HEK293 (cell line): ENCODE data around the gene TES.

Source experiments
- CTCF ChIA-PET: fragments of 350-600 bp; formaldehyde crosslinking; extraction: SDS; loops from one replicate; lab custom pipeline; 2021; ENCODE audit warnings: antibody characterized with exemption; lab: Yijun Ruan, JAX
- POLR2A ChIA-PET: fragments of 300-600 bp; formaldehyde crosslinking; extraction: SDS; loops from one replicate; lab custom pipeline; 2020; ENCODE audit warnings: antibody characterized with exemption, inconsistent platforms; lab: Yijun Ruan, JAX
- H3K27ac ChIP-seq: fragments of 200-500 bp; sonication (Bioruptor generic); 2 replicates; pipeline ENCODE4 v1.5.1; 2014; ENCODE audit warnings: low read depth, low read length, control low read depth, inconsistent platforms; ENCODE audit errors: extremely low read depth
- H3K36me3 ChIP-seq, 2 experiments: fragments of 200-500 bp in 1 of 2; sonication (Bioruptor generic) in 1 of 2; 1 replicate in 1 of 2; 2 replicates in 1 of 2; pipeline ENCODE4 v1.5.1; 2014 to 2017; ENCODE audit warnings: inconsistent platforms in 2 of 2, low read length in 2 of 2; ENCODE audit not compliant: control insufficient read depth in 2 of 2, insufficient read depth in 1 of 2
- H3K4me1 ChIP-seq: fragments of 200-500 bp; sonication (Bioruptor generic); 2 replicates; pipeline ENCODE4 v1.5.1; 2014; ENCODE audit warnings: mild to moderate bottlenecking, low read length, inconsistent platforms; ENCODE audit not compliant: control insufficient read depth, insufficient read depth
- H3K4me3 ChIP-seq: 2 replicates; pipeline ENCODE4 v1.5.1; 2011; ENCODE audit warnings: low read depth, mild to moderate bottlenecking, control low read depth, low read length, moderate library complexity
- H3K9me3 ChIP-seq: fragments of 200-500 bp; sonication (Bioruptor generic); 2 replicates; pipeline ENCODE4 v1.5.1; 2014; ENCODE audit warnings: low read depth, low read length, inconsistent platforms; ENCODE audit not compliant: control insufficient read depth, insufficient read depth
- HOXC10 ChIP-seq: sonication (generic); formaldehyde crosslinking; IDR thresholded peaks from 2 replicates; pipeline ENCODE4 v1.8.1; 2023; ENCODE audit warnings: mild to moderate bottlenecking, missing genetic modification reagents
- INSM2 ChIP-seq: fragments of 450-650 bp; formaldehyde crosslinking; IDR thresholded peaks from 2 replicates; pipeline ENCODE4 v1.5.1; 2016; ENCODE audit warnings: missing biosample characterization, missing genetic modification characterization
- KLF10 ChIP-seq: fragments of 450-650 bp; IDR thresholded peaks from 2 replicates; pipeline ENCODE4 v1.5.1; 2018; ENCODE audit warnings: missing biosample characterization, mild to moderate bottlenecking, missing genetic modification characterization
- OSR2 ChIP-seq: fragments of 450-650 bp; formaldehyde crosslinking; IDR thresholded peaks from 2 replicates; pipeline ENCODE4 v1.5.1; 2016; ENCODE audit warnings: missing biosample characterization, missing genetic modification characterization
- SP3 ChIP-seq: fragments of 450-650 bp; formaldehyde crosslinking; IDR thresholded peaks from 2 replicates; pipeline ENCODE4 v1.5.1; 2016; ENCODE audit warnings: missing biosample characterization, missing genetic modification characterization
- SP7 ChIP-seq: fragments of 450-650 bp; formaldehyde crosslinking; IDR thresholded peaks from 2 replicates; pipeline ENCODE4 v1.5.1; 2016; ENCODE audit warnings: missing biosample characterization, missing genetic modification characterization
- WT1 ChIP-seq: fragments of 450-650 bp; formaldehyde crosslinking; IDR thresholded peaks from 2 replicates; pipeline ENCODE4 v1.5.1; 2016; ENCODE audit warnings: missing biosample characterization, missing genetic modification characterization
- YY1 ChIP-seq: fragments of 450-650 bp; formaldehyde crosslinking; IDR thresholded peaks from 2 replicates; pipeline ENCODE4 v1.5.1; 2018; ENCODE audit warnings: missing biosample characterization, missing genetic modification characterization
- ZBTB26 ChIP-seq: fragments of 450-650 bp; formaldehyde crosslinking; optimal IDR thresholded peaks from 2 replicates; pipeline ENCODE3; 2016; ENCODE audit warnings: missing biosample characterization, mild to moderate bottlenecking, missing genetic modification characterization
- ZEB2 ChIP-seq: fragments of 450-650 bp; formaldehyde crosslinking; IDR thresholded peaks from 2 replicates; pipeline ENCODE4 v1.5.1; 2016; ENCODE audit warnings: missing biosample characterization, missing genetic modification characterization
- ZFP41 ChIP-seq: fragments of 450-650 bp; formaldehyde crosslinking; IDR thresholded peaks from 2 replicates; pipeline ENCODE4 v1.5.1; 2016; ENCODE audit warnings: missing biosample characterization, missing genetic modification characterization, borderline replicate concordance
- ZFP69B ChIP-seq: fragments of 450-650 bp; formaldehyde crosslinking; IDR thresholded peaks from 2 replicates; pipeline ENCODE4 v1.5.1; 2016; ENCODE audit warnings: missing biosample characterization, missing genetic modification characterization
- ZNF2 ChIP-seq: fragments of 450-650 bp; formaldehyde crosslinking; IDR thresholded peaks from 2 replicates; pipeline ENCODE4 v1.5.1; 2016; ENCODE audit warnings: missing biosample characterization, missing genetic modification characterization
- ZNF24 ChIP-seq: fragments of 450-650 bp; formaldehyde crosslinking; IDR thresholded peaks from 2 replicates; pipeline ENCODE4 v1.5.1; 2016; ENCODE audit warnings: missing biosample characterization, missing genetic modification characterization
- ZNF274 ChIP-seq, 2 experiments: fragments of 200-500 bp in 1 of 2; fragments of 450-650 bp in 1 of 2; sonication (Bioruptor generic) in 1 of 2; formaldehyde crosslinking in 1 of 2; IDR thresholded peaks; 2 replicates each; pipeline versions ENCODE4 v1.5.1 to v1.6.1; 2014 to 2016; ENCODE audit warnings: borderline replicate concordance in 1 of 2, inconsistent platforms in 1 of 2, low read length in 1 of 2, missing biosample characterization in 1 of 2, missing genetic modification characterization in 1 of 2
- ZNF335 ChIP-seq: fragments of 450-650 bp; formaldehyde crosslinking; conservative IDR thresholded peaks from 2 replicates; pipeline ENCODE4 v1.5.1; 2016; ENCODE audit warnings: missing biosample characterization, missing genetic modification characterization
- ZNF366 ChIP-seq: fragments of 450-650 bp; formaldehyde crosslinking; conservative IDR thresholded peaks from 2 replicates; pipeline ENCODE4 v1.5.1; 2016; ENCODE audit warnings: missing biosample characterization, missing genetic modification characterization
- ZNF404 ChIP-seq: fragments of 450-650 bp; formaldehyde crosslinking; IDR thresholded peaks from 2 replicates; pipeline ENCODE4 v1.5.1; 2017; ENCODE audit warnings: missing biosample characterization, missing genetic modification characterization
- ZNF514 ChIP-seq: fragments of 450-650 bp; formaldehyde crosslinking; IDR thresholded peaks from 2 replicates; pipeline ENCODE4 v1.5.1; 2016; ENCODE audit warnings: missing biosample characterization, missing genetic modification characterization
- ZNF530 ChIP-seq: fragments of 450-650 bp; formaldehyde crosslinking; IDR thresholded peaks from 2 replicates; pipeline ENCODE4 v1.5.1; 2016; ENCODE audit warnings: low read depth, missing biosample characterization, missing genetic modification characterization
- ZNF549 ChIP-seq: fragments of 450-650 bp; IDR thresholded peaks from 2 replicates; pipeline ENCODE4 v1.5.1; 2018; ENCODE audit warnings: missing biosample characterization, missing genetic modification characterization, mild to moderate bottlenecking, inconsistent platforms, moderate library complexity
- ZNF585B ChIP-seq: fragments of 450-650 bp; formaldehyde crosslinking; IDR thresholded peaks from 2 replicates; pipeline ENCODE4 v1.5.1; 2016; ENCODE audit warnings: missing biosample characterization, missing genetic modification characterization
- ZNF621 ChIP-seq: fragments of 450-650 bp; formaldehyde crosslinking; IDR thresholded peaks from 2 replicates; pipeline ENCODE4 v1.5.1; 2017; ENCODE audit warnings: missing biosample characterization, missing genetic modification characterization
- ZNF639 ChIP-seq: fragments of 450-650 bp; formaldehyde crosslinking; IDR thresholded peaks from 2 replicates; pipeline ENCODE4 v1.5.1; 2016; ENCODE audit warnings: missing biosample characterization, missing genetic modification characterization
- ZSCAN16 ChIP-seq: fragments of 450-650 bp; formaldehyde crosslinking; IDR thresholded peaks from 2 replicates; pipeline ENCODE4 v1.5.1; 2016; ENCODE audit warnings: missing biosample characterization, missing genetic modification characterization
- ZSCAN4 ChIP-seq: fragments of 450-650 bp; formaldehyde crosslinking; IDR thresholded peaks from 2 replicates; pipeline ENCODE4 v1.5.1; 2017; ENCODE audit warnings: missing biosample characterization, missing genetic modification characterization

Gene TES

GRCh38 chr7:116197360-116197759 lies 13.0 kb upstream of the TES start:
- H3K36me3 ChIP-seq: no peaks in the 10 kb centered on the region
- POLR2A ChIA-PET: no interaction called here
- H3K4me1 ChIP-seq: peaks cover 11% of the 10 kb centered on the region
- H3K27ac ChIP-seq: no peak overlapping the region
- H3K9me3 ChIP-seq: no peaks in the 10 kb centered on the region
- CTCF ChIA-PET: interaction anchor here (1.1 kb wide), 1 partner anchor 39 kb away, joined by 5 read pairs; no protein-coding TSS in a partner anchor
- TF ChIP-seq ZNF335 (tag by site-specific recombination): 0 out of 2 replicates have a peak, but pooled peaks have one; percentile 23
- no peak for TF ChIP-seq ZBTB26 (tag by site-specific recombination)
- no peak for TF ChIP-seq ZNF621 (tag by site-specific recombination)
- TF ChIP-seq ZFP69B (tag by site-specific recombination): no peak
- no peak for TF ChIP-seq ZNF514 (tag by site-specific recombination)
- TF ChIP-seq ZSCAN16: no peak
- no peak overlapping the region for H3K4me3 ChIP-seq

- Histone ChIP-seq H3K36me3 (no peaks in the 10 kb centered on the region), H3K4me1 (peaks cover 11% of the 10 kb centered on the region), H3K4me3 (no peak overlapping the region), H3K9me3 (no peaks in the 10 kb centered on the region), H3K27ac (no peak overlapping the region)
- CTCF ChIA-PET: interaction anchor here (0.7 to 2.0 kb wide), 6 partner anchors 12 to 510 kb away, joined by 3 to 8 read pairs (median 4); partner anchors contain the start of gene TES
- POLR2A ChIA-PET: interaction anchor here (4.8 kb wide), 1 partner anchor 12 kb away, joined by 43 read pairs; the partner anchor contains the start of gene TES
- no peak for TF ChIP-seq ZNF549
- TF ChIP-seq ZEB2 (tag by site-specific recombination): no peak
- no peak for TF ChIP-seq ZNF639
- no peak for TF ChIP-seq ZSCAN4
Observed at GRCh38 chr7:116198748-116199410, 11.5 kb upstream of the TES start.

GRCh38 chr7:116200963-116201362 lies 9.4 kb upstream of the TES start:
- no peak overlapping the region for H3K4me3 ChIP-seq
- peaks cover 11% of the 10 kb centered on the region for H3K4me1 ChIP-seq
- H3K27ac ChIP-seq: 0 out of 2 replicates have a peak overlapping the region, but pooled peaks have one; percentile 13
- no peaks in the 10 kb centered on the region for H3K9me3 ChIP-seq
- POLR2A ChIA-PET: interaction anchor here (1.0 to 4.8 kb wide), 4 partner anchors 10 to 18 kb away, joined by 3 to 43 read pairs (median 3); partner anchors contain the start of gene TES
- no peaks in the 10 kb centered on the region for H3K36me3 ChIP-seq
- CTCF ChIA-PET: interaction anchor here (0.7 to 1.8 kb wide), 4 partner anchors 8 to 35 kb away, joined by 3 to 7 read pairs (median 4); no protein-coding TSS in a partner anchor
- TF ChIP-seq HOXC10 (CRISPR knock-in tag): no peak
- 0 out of 2 replicates have a peak, but pooled peaks have one; percentile 68 for TF ChIP-seq WT1
- no peak for TF ChIP-seq ZNF530
- TF ChIP-seq SP3 (tag by site-specific recombination): no peak
- TF ChIP-seq ZNF2: peak; percentile 31; the same call in 1 of the 2 replicates
- peak; percentile 91 for TF ChIP-seq OSR2 (tag by site-specific recombination)
- TF ChIP-seq ZNF274 (IDR thresholded peaks at IDR 0.05; ENCODE audit: low read length): no peak
- TF ChIP-seq ZNF274 (tag by site-specific recombination; IDR thresholded peaks at IDR 0.05; ENCODE audit: borderline replicate concordance): no peak
- TF ChIP-seq ZNF24 (tag by site-specific recombination): peak; percentile 59; the same call in 1 of the 2 replicates
- no peak for TF ChIP-seq ZNF585B (tag by site-specific recombination)
- peak; percentile 70 for TF ChIP-seq ZNF366
- no peak for TF ChIP-seq YY1 (tag by site-specific recombination)
- TF ChIP-seq KLF10 (tag by site-specific recombination): 0 out of 2 replicates have a peak, but pooled peaks have one; percentile 29
- TF ChIP-seq SP7 (tag by site-specific recombination): 0 out of 2 replicates have a peak, but pooled peaks have one; percentile 29
- TF ChIP-seq ZFP41 (tag by site-specific recombination): no peak
- TF ChIP-seq INSM2 (tag by site-specific recombination): 0 out of 2 replicates have a peak, but pooled peaks have one; percentile 26
- TF ChIP-seq ZNF404 (tag by site-specific recombination): no peak
